HTERT RPE-1 (cell line): Measurements from ENCODE around the gene CPLANE1.
"Not testable (repeated sequence)": the region's sequence is repeated elsewhere in the genome, so short reads cannot be mapped to it uniquely, and the experiment has no call there.

Experiments
- in situ Hi-C: fragments of 300-500 bp; cut with MboI; formaldehyde crosslinking; loops from 4 replicates; pipeline ENCODE4 v1.14.3; 2020; ENCODE audit warnings: low sequenced_read_pairs

The CPLANE1 gene

GRCh38 chr5:37208883-37209797 is 40.0 kb downstream of the CPLANE1 start:
- in situ Hi-C loops, result no loop called here

- in situ Hi-C loops, result no loop called here
Measured at GRCh38 chr5:37207802-37208201, 41.4 kb downstream of the CPLANE1 start.

GRCh38 chr5:37206736-37207135 is 42.4 kb downstream of the CPLANE1 start:
- in situ Hi-C loops, result no loop called here

- in situ Hi-C loops, result no loop called here
Measured at GRCh38 chr5:37198842-37199241, 50.3 kb downstream of the CPLANE1 start.

GRCh38 chr5:37198061-37198460 is 51.1 kb downstream of the CPLANE1 start:
- in situ Hi-C loops, result no loop called here

GRCh38 chr5:37197340-37198050 is 51.7 kb downstream of the CPLANE1 start:
- in situ Hi-C loops, result no loop called here

- in situ Hi-C loops, result no loop called here
Measured at GRCh38 chr5:37190592-37190991, 58.6 kb downstream of the CPLANE1 start.

GRCh38 chr5:37189355-37189754 is 59.8 kb downstream of the CPLANE1 start:
- in situ Hi-C loops, result no loop called here

GRCh38 chr5:37187465-37187977 is 61.7 kb downstream of the CPLANE1 start:
- in situ Hi-C loops, result no loop called here

- in situ Hi-C loops, result no loop called here
Measured at GRCh38 chr5:37184748-37185364, 64.3 kb downstream of the CPLANE1 start.

GRCh38 chr5:37182667-37183066 is 66.5 kb downstream of the CPLANE1 start:
- in situ Hi-C loops, result no loop called here

- in situ Hi-C loops, result no loop called here
Measured at GRCh38 chr5:37174928-37175327, 74.2 kb downstream of the CPLANE1 start.

GRCh38 chr5:37172957-37173356 is 76.2 kb downstream of the CPLANE1 start:
- in situ Hi-C loops, result no loop called here

- in situ Hi-C loops, result no loop called here
Measured at GRCh38 chr5:37170856-37171255, 78.3 kb downstream of the CPLANE1 start.

- in situ Hi-C loops, result no loop called here
Measured at GRCh38 chr5:37166197-37166596, 83.0 kb downstream of the CPLANE1 start.

- in situ Hi-C loops, result no loop called here
Measured at GRCh38 chr5:37165761-37166160, 83.4 kb downstream of the CPLANE1 start.

GRCh38 chr5:37153661-37154060 is 95.5 kb downstream of the CPLANE1 start:
- in situ Hi-C loops, result no loop called here

GRCh38 chr5:37146896-37147295 is 102.3 kb downstream of the CPLANE1 start:
- in situ Hi-C loops, result no loop called here

GRCh38 chr5:37136694-37137093 is 112.5 kb downstream of the CPLANE1 start:
- in situ Hi-C loops, result no loop called here

GRCh38 chr5:37135312-37135711 is 113.9 kb downstream of the CPLANE1 start:
- in situ Hi-C loops, result not testable (repeated sequence)

GRCh38 chr5:37133939-37134338 is 115.2 kb downstream of the CPLANE1 start:
- in situ Hi-C loops, result no loop called here
